HFF-Myc (cell line): ENCODE measurements around the gene DLGAP1.

Experiments used
- DNase-seq: peaks from one replicate; pipeline ENCODE4 v3.0.0-alpha.2; 2011; ENCODE audit warnings: low read depth; ENCODE audit errors: extremely low read depth
- H3K4me3 ChIP-seq: replicated peaks from 2 replicates; pipeline ENCODE4 v1.5.1; 2011; ENCODE audit warnings: low read depth, mild to moderate bottlenecking, control low read depth, low read length
- TF ChIP-seq, protein P1 (sequence below): IDR thresholded peaks from 2 replicates; pipeline ENCODE4 v1.5.1; 2012; ENCODE audit warnings: mild to moderate bottlenecking, low read depth, low read length, control low read depth; ENCODE audit errors: missing control alignments

DLGAP1 gene

DNA sequence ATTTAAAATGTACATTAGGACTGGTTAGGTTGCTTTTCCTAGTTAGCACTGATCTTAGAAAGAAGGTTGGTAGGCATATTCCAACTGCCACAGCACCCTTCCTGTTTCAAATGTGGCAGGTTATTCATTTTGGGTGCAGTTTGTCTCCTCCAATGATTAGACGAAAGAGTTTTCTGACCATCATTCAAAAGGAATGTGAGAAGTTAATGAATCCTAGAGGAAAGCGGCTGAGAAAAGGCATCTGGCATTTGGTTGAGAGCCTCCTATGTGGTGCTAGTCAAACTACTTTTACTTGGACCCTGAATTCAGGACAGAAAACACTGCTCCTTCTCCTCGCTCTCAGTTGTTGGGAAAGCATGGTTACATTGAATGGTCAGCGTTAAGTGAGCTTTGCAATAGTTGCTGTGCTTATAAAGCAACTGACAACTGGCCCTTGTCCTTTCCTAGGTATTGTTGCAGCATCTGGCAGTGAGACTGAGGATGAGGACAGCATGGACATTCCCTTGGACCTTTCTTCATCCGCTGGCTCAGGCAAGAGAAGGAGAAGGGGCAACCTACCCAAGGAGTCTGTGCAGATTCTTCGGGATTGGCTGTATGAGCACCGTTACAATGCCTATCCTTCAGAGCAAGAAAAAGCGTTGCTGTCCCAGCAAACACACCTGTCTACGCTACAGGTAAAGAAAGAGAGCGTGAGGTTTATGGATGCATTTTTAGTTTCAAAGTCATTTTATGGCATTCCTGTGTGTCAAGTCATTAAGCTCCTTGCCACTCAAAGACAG lies 999.0 kb downstream of the DLGAP1 start:
- H3K4me3 ChIP-seq: no peak overlapping the region
- TF ChIP-seq, protein P1, sequence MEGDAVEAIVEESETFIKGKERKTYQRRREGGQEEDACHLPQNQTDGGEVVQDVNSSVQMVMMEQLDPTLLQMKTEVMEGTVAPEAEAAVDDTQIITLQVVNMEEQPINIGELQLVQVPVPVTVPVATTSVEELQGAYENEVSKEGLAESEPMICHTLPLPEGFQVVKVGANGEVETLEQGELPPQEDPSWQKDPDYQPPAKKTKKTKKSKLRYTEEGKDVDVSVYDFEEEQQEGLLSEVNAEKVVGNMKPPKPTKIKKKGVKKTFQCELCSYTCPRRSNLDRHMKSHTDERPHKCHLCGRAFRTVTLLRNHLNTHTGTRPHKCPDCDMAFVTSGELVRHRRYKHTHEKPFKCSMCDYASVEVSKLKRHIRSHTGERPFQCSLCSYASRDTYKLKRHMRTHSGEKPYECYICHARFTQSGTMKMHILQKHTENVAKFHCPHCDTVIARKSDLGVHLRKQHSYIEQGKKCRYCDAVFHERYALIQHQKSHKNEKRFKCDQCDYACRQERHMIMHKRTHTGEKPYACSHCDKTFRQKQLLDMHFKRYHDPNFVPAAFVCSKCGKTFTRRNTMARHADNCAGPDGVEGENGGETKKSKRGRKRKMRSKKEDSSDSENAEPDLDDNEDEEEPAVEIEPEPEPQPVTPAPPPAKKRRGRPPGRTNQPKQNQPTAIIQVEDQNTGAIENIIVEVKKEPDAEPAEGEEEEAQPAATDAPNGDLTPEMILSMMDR: no peak
- DNase-seq: no peak

GRCh38 chr18:3455090-3455635 lies 999.9 kb downstream of the DLGAP1 start:
- no peak for DNase-seq
- peak overlapping the region; percentile 79; the same call in 1 of the 2 replicates for H3K4me3 ChIP-seq
- TF ChIP-seq, protein P1: no peak

GRCh38 chr18:3454365-3455089 lies 1000.6 kb downstream of the DLGAP1 start:
- TF ChIP-seq, protein P1: peak; percentile 64
- peak overlapping the region; percentile 79 for H3K4me3 ChIP-seq
- no peak for DNase-seq

DNA sequence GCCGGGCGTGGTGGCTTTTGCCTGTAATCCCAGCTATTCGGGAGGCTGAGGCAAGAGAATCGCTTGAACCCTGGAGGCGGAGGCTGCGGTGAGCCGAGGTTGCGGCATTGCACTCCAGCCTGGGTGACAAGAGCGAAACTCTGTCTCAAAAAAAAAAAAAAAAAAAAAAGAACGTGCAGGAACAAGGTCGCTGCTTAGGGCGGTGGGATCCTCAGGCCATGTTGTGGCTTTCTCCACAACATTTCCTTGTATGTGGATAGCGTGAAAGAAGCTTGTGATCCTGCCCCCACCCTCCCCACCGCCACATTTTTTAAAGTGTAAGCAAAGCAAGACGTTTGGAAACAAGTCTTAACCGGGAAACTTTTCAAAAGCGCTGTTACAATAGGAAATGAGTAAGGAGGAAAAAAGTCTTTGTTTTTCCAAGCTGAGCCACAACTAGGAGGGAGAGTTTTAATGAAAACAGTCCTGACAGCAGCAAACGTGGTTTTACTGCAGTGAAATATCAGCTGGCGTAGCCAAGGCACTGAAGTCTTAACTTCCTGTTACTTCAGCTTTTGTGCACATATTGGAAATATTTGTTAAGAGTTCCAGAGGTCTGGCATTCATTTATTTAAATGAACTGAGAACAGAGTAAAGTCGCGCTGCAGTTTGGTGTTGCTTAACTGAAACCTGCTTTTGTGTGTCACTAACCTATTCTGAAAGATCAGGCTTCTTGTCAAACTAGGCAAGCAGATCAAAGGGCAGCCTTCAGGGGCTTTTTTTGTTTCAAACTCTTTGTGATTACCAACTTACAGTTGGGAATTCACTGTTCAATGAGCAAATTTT lies 1001.4 kb downstream of the DLGAP1 start:
- peak; percentile 90 for DNase-seq

GRCh38 chr18:3452750-3453539 lies 1002.2 kb downstream of the DLGAP1 start:
- H3K4me3 ChIP-seq: peak overlapping the region; percentile 79
- no peak for DNase-seq
- TF ChIP-seq, protein P1: no peak

More for the DNA sequence above, 1001.4 kb downstream of the DLGAP1 start:
- TF ChIP-seq, protein P1: no peak
- peak overlapping the region; percentile 79 for H3K4me3 ChIP-seq
